ENCODE measurements around the gene MED28. TPM values are rescaled to one million over a fixed set of nuclear protein-coding genes. Genes with fewer than 3 reads are reported as not detected.

Gene MED28
- total and polyA plus RNA-seq, 4 donors, result 21.1 to 45.1 (median 33.3) TPM

- Histone ChIP-seq H3K36me3 (ENCODE audit: control insufficient read depth, insufficient read depth, low read length) (no peaks in the 10 kb centered on the region), H3K9me3 (ENCODE audit: control insufficient read depth, insufficient read depth, low read length) (no peaks in the 10 kb centered on the region), H3K4me1 (ENCODE audit: control insufficient read depth, insufficient read depth, low read length) (no peaks in the 10 kb centered on the region), H3K27ac (ENCODE audit: low read depth, low read length) (no peak overlapping the region), H3K27me3 (ENCODE audit: control insufficient read depth, insufficient read depth, low read length) (no peaks in the 10 kb centered on the region), H3K4me3 (ENCODE audit: low read depth, low read length) (no peak overlapping the region)
- DNase-seq (ENCODE audit: low read depth in 4 of 6, low spot score in 6 of 6), result no peak
- WGBS (ENCODE audit: insufficient coverage), result 74% methylated on average over 4 of the region's 7 CpGs
These were observed 67.1 kb downstream of the MED28 start for GRCh38 chr4:17681281-17682221.

- H3K9me3 ChIP-seq (ENCODE audit: control insufficient read depth, insufficient read depth, low read length), result no peaks in the 10 kb centered on the region
- no CpG with 5 or more reads among the region's 2 CpGs for WGBS (ENCODE audit: insufficient coverage)
- H3K4me3 ChIP-seq (ENCODE audit: low read depth, low read length), result no peak overlapping the region
- no peaks in the 10 kb centered on the region for H3K4me1 ChIP-seq (ENCODE audit: control insufficient read depth, insufficient read depth, low read length)
- H3K36me3 ChIP-seq (ENCODE audit: control insufficient read depth, insufficient read depth, low read length), result no peaks in the 10 kb centered on the region
- H3K27me3 ChIP-seq (ENCODE audit: control insufficient read depth, insufficient read depth, low read length), result no peaks in the 10 kb centered on the region
- DNase-seq (ENCODE audit: low read depth in 4 of 6, low spot score in 6 of 6), result no peak
- no peak overlapping the region for H3K27ac ChIP-seq (ENCODE audit: low read depth, low read length)
These were observed 67.8 kb downstream of the MED28 start for GRCh38 chr4:17682222-17682566.

Other genes with a start within 250 kb of the MED28 start
- gene QDPR, start 102.6 kb upstream of the MED28 start, total RNA-seq, result 10 to 100 TPM; 13.6 to 52.7 TPM
- gene QDPR, start 102.6 kb upstream of the MED28 start, polyA plus RNA-seq (ENCODE audit: insufficient read length in 2 of 2), result 100 to 1,000 TPM; 103 to 115 TPM
- gene CLRN2, start 99.5 kb upstream of the MED28 start, total RNA-seq, result not detected
- gene CLRN2, start 99.5 kb upstream of the MED28 start, polyA plus RNA-seq (ENCODE audit: insufficient read length in 2 of 2), result under 1 TPM in 1 of 2 donors, not detected in 1; 0.20 TPM
- gene LAP3, start 37.4 kb upstream of the MED28 start, total RNA-seq, result 10 to 100 TPM; 74.6 to 76.6 TPM
- gene LAP3, start 37.4 kb upstream of the MED28 start, polyA plus RNA-seq (ENCODE audit: insufficient read length in 2 of 2), result 10 to 100 TPM; 54.6 to 58.6 TPM
- gene FAM184B, start 167.0 kb downstream of the MED28 start, total RNA-seq, result 1 to 10 TPM; 2.3 to 6.8 TPM
- gene FAM184B, start 167.0 kb downstream of the MED28 start, polyA plus RNA-seq (ENCODE audit: insufficient read length in 2 of 2), result 10 to 100 TPM; 11.7 to 12.3 TPM
- gene DCAF16, start 196.1 kb downstream of the MED28 start, total RNA-seq, result 10 to 100 TPM; 33.2 to 49.6 TPM
- gene DCAF16, start 196.1 kb downstream of the MED28 start, polyA plus RNA-seq (ENCODE audit: insufficient read length in 2 of 2), result 10 to 100 TPM; 38.3 to 46.8 TPM
- 10 to 100 TPM; 20.3 to 22.2 TPM for gene NCAPG, start 196.3 kb downstream of the MED28 start, total RNA-seq
- gene NCAPG, start 196.3 kb downstream of the MED28 start, polyA plus RNA-seq (ENCODE audit: insufficient read length in 2 of 2), result 10 to 100 TPM; 15.4 to 18.1 TPM